Sigmoid colon (tissue), 4 donors: ENCODE data around the gene PRKCQ.

Experiments
- CTCF ChIP-seq, 4 experiments: fragments of 450-650 bp in 3 of 4; fragments of 200-600 bp in 1 of 4; IDR thresholded peaks; one replicate each; pipeline ENCODE4 v1.5.1; 2016 to 2019; ENCODE audit warnings: antibody characterized with exemption in 4 of 4, mild to moderate bottlenecking in 3 of 4, moderate library complexity in 2 of 4
- POLR2AphosphoS5 ChIP-seq, 4 donors: sonication (generic); formaldehyde crosslinking; IDR thresholded peaks; one replicate each; pipeline ENCODE4 v1.6.1; 2017; ENCODE audit warnings: antibody characterized with exemption in 4 of 4

DNA sequence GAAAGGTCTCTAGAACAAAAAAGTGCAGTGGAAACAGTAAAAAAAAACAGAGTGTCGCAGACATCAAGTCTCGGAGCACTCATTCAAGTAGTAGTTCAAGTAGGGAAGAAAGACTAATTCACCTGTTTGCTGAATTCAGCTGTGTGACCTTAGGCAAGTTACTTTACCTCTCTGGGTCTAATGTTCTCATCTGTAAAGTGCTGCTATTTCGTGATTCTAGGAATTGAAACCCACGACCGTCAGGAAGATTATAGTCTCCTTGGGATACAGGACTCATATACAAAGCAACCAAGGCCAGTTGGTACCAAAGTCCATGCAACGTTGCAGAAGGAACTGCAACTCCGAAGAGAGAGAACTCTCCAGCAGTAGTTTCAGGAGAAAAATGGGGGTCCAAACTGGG lies 26.1 kb downstream of the PRKCQ start:
- TF ChIP-seq POLR2AphosphoS5 (IDR thresholded peaks at IDR 0.05) (no peak), CTCF (IDR thresholded peaks at IDR 0.05) (no peak)
